Activated CD4-positive, CD25-positive, alpha-beta regulatory T cell (primary cell): ENCODE measurements around the gene CLEC3B.
"Not testable (repeated sequence)": the region's sequence is repeated elsewhere in the genome, so short reads cannot be mapped to it uniquely, and the experiment has no call there.

Experiments
- DNase-seq, 4 experiments: peaks; one replicate each; lab custom pipeline; 2025; lab: John Stamatoyannopoulos, UW

Gene CLEC3B

GRCh38 chr3:45066109-45066801 is 40.2 kb downstream of the CLEC3B start:
- no peak for DNase-seq

- DNase-seq, result no peak
Measured at GRCh38 chr3:45067486-45067885, 41.4 kb downstream of the CLEC3B start.

DNA sequence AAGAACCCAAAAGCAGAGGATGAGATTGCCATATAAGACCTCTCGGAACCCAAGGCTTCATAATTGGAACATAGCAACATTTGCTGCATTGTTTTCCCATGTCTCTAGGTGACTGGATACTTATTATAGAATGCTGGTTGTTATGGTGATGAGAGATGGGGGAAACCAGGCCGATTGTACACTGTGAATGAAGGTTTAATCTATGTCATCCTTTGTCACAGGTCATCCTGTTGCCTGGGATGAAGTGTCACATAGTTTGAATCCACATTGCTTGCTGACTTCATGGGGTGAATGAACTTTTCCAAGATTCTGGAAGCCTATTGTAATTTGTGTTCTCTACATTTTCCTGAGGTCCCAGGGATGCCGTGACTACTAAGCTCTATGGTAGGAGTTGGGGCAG is 41.8 kb downstream of the CLEC3B start:
- no peak for DNase-seq

GRCh38 chr3:45071075-45071474 is 45.0 kb downstream of the CLEC3B start:
- no peak for DNase-seq

- no peak for DNase-seq
Measured at GRCh38 chr3:45075821-45076625, 49.9 kb downstream of the CLEC3B start.

- DNase-seq, result not testable (repeated sequence)
Measured at GRCh38 chr3:45078256-45078655, 52.2 kb downstream of the CLEC3B start.

GRCh38 chr3:45078910-45079522 is 52.9 kb downstream of the CLEC3B start:
- DNase-seq, result no peak

DNA sequence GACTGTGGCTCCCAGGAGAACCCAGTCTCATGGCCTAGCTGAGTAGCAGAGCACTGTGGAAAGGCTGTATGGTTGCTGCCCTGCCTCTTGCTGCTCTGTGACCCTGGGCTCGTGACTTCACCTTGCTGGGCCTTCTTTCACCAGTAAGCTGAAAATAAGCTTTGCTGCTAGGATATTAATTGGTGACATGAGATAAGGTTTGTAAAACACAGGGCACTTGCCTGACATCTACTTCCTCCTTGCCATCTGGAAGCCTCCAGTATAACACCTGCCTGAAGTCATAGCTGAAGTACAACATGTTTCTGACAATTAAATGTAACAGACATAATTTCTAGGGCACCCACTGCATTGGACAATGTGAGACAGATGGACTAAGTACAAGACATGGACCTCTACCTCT is 53.6 kb downstream of the CLEC3B start:
- no peak for DNase-seq

- DNase-seq, result no peak
Measured at GRCh38 chr3:45080824-45081223, 54.7 kb downstream of the CLEC3B start.

- DNase-seq, result no peak
Measured at GRCh38 chr3:45081506-45082141, 55.5 kb downstream of the CLEC3B start.

DNA sequence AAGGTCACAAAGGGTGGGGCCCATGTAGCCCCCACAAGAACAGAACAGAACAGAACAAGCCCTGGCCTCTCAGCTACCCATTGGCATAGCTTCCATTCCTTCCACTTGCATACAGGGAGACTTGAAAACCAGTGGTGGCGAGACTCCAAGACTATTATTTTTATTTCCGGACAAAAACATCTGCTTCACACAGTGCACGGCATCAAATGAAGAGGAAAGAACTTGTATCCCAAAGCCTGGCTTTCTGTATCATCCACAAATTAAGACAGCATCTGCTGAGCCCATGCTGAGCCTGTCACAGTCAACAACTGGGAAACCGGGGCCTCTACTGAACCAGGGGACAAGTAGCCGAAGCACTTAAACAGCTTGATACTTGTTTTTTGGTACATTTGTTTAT is 56.0 kb downstream of the CLEC3B start:
- no peak for DNase-seq

DNA sequence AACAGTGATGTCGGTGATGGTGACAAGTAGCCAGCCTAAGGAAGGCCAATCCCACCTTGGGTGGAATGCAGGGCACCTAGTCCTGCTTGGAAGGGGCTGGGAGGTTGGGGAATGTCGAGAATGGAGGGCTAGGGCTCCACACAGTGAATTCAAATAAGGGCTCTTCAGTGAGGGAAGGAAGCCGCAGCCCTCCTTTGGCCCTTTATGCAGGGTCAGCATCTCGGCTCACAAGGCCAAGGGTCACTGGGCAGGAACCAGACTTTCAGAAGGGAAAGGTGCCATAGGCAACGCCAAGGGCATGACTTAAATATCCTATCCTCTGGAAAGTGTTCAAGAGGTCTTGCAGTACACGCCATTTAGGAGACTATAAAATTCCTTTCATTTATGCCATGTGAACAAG is 56.9 kb downstream of the CLEC3B start:
- no peak for DNase-seq

DNA sequence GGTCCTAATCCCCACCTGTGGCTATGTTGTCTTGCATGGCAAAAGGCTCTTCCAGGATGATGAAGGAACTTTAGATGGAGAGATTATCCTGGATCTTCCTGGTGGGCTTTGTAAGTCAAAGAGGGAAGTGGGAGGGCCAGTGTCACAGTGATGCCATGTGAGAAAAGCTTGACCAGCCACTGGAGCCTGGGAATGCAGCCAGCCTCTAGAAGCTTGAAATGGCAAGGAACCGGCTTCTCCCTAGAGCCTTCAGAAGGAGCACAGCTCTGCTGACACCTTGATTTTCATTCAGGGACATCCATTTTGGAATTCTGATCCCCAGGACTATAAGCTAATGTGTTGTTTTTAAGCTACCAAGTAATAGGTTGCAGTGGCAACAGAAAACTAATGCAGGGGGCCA is 58.3 kb downstream of the CLEC3B start:
- DNase-seq, result no peak

DNA sequence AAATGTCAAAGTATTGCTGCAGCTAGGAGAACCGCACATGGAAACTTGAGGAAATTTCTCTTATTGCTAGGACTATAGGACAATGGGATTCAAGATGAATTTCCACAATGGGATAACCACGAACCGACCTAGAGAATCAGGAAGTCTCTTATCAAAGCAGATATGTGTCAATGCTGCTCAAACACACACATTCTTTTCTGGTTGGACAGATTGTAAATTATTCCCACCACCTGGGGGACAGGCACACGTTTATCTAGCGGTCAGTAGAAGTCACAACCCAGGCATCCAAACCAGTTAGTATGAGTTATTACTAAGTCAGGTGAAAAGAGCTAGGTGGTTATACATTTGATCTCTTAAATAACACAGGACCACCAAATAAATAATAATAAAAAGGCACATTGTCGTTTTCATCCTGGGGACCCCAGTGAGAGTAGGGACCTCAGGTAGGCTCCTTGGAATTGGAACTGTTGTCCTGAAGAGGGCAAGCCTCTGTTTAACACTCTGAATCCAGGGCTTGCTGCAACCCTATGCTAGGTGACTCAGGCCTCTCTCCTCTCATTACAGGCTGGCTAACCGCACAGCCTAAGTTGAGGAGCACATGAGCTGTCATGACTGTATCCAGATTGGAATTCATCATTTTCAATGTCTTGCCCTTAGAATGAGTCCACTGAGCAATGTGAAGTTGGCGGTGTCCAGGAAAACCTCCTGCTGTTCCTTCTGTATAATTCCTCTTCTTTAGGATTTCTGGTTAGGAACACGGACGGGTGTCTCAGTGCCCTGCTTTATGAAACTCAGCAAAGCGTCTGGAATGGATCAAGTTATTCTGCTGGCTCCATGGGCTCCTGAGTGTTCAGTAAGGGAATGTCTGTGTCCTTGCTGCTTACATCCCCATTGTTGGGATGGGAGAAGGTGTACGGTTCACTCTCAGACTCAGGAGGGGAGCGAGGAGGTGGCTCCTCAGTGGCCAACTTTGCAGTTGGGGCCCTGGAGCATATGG is 59.0 kb downstream of the CLEC3B start:
- DNase-seq, result no peak
